ENCODE results near the gene APLNR. TPM values are rescaled to one million over a fixed set of nuclear protein-coding genes. Genes with fewer than 3 reads are reported as not detected.

The APLNR gene
- polyA plus RNA-seq, 3 donors = not detected

GRCh38 chr11:57240757-57241156, 3.7 kb upstream of the APLNR start:
- Histone ChIP-seq H3K27me3 (ENCODE audit: control insufficient read depth in 2 of 2, insufficient read depth in 2 of 2, low read length in 2 of 2) (peaks cover 4 to 42% of the 10 kb centered on the region in 2 donors), H3K36me3 (replicated peaks in 1 of 2; ENCODE audit: control insufficient read depth in 1 of 2, insufficient read depth in 2 of 2, low read length in 2 of 2) (no peaks in the 10 kb centered on the region), H3K4me1 (ENCODE audit: control insufficient read depth in 1 of 2, insufficient read depth in 2 of 2, low read length in 2 of 2) (no peaks in the 10 kb centered on the region), H4K20me1 (ENCODE audit: insufficient read depth, low read length) (no peaks in the 10 kb centered on the region), H2AFZ (ENCODE audit: insufficient read depth, low read depth, low read length, poor library complexity, severe bottlenecking) (no peak overlapping the region), H3K4me2 (replicated peaks; ENCODE audit: extremely low read depth, low read length, poor library complexity, severe bottlenecking) (no peak overlapping the region), H3K27ac (ENCODE audit: low read depth in 1 of 2, low read length in 2 of 2) (no peak overlapping the region), H3K4me3 (replicated peaks in 1 of 3; ENCODE audit: low read depth in 2 of 3, low read length in 3 of 3) (no peak overlapping the region), H3K9ac (ENCODE audit: insufficient read depth, low read length, poor library complexity, severe bottlenecking) (no peak overlapping the region), H3K79me2 (ENCODE audit: insufficient read depth, low read length) (no peaks in the 10 kb centered on the region), H3K9me3 (replicated peaks in 1 of 2; ENCODE audit: control insufficient read depth in 1 of 2, insufficient read depth in 1 of 2, low read length in 2 of 2) (no peaks in the 10 kb centered on the region)
- Mint-ChIP-seq H3K27me3 (ENCODE audit: low read depth in 3 of 3) (peaks cover 41 to 53% (median 45%) of the 10 kb centered on the region in 3 donors), H3K4me1 (peaks cover 7% of the 10 kb centered on the region), H3K27ac (no peak overlapping the region), H3K36me3 (no peaks in the 10 kb centered on the region), H3K9me3 (peaks cover 0 to 2% (median 0%) of the 10 kb centered on the region in 7 donors), H3K4me3 (no peak overlapping the region)
- TF ChIP-seq CTCF (IDR thresholded peaks at IDR 0.05) = no peak
- intact Hi-C loops (cut with micrococcal nuclease) = no loop called here
- DNase-seq = no peak
- 38% methylated on average over 1 of the region's 5 CpGs for WGBS (ENCODE audit: insufficient coverage)

DNA sequence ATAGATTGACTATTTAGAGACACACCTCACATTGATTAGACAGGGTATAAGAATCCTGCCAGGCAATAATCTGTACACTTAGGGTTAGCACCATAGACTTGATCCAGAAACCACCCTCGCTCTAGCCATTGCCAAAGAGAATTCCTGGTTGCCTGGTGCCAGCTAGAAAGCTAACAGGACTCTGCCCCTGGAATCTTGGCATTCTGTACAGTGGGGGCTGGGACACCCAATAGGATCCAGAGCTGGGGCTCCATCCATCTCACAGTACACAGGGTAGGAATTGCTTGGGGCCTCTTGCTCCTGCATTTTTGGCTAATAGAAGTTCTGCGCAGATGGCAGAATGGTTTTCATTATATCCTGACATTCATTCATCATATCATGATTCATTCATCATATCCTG, 3.0 kb upstream of the APLNR start:
- Mint-ChIP-seq H3K9me3 (peaks cover 0 to 2% (median 0%) of the 10 kb centered on the region in 7 donors), H3K27ac (no peak overlapping the region), H3K36me3 (no peaks in the 10 kb centered on the region), H3K4me3 (no peak overlapping the region), H3K4me1 (peaks cover 7% of the 10 kb centered on the region), H3K27me3 (ENCODE audit: low read depth in 3 of 3) (peaks cover 45 to 59% (median 49%) of the 10 kb centered on the region in 3 donors)
- no peak for TF ChIP-seq CTCF (IDR thresholded peaks at IDR 0.05)
- DNase-seq = no peak
- no peaks in the 10 kb centered on the region for H3K9me3 ChIP-seq (replicated peaks in 1 of 2; ENCODE audit: control insufficient read depth in 1 of 2, insufficient read depth in 1 of 2, low read length in 2 of 2)
- intact Hi-C loops (cut with micrococcal nuclease) = no loop called here
- 100% methylated on average over 1 of the region's 2 CpGs for WGBS (ENCODE audit: insufficient coverage)
- no peaks in the 10 kb centered on the region for H4K20me1 ChIP-seq (ENCODE audit: insufficient read depth, low read length)
- H3K27me3 ChIP-seq (ENCODE audit: control insufficient read depth in 2 of 2, insufficient read depth in 2 of 2, low read length in 2 of 2) = peaks cover 6 to 50% of the 10 kb centered on the region in 2 donors
- no peak overlapping the region for H3K4me2 ChIP-seq (replicated peaks; ENCODE audit: extremely low read depth, low read length, poor library complexity, severe bottlenecking)
- H3K4me1 ChIP-seq (ENCODE audit: control insufficient read depth in 1 of 2, insufficient read depth in 2 of 2, low read length in 2 of 2) = no peaks in the 10 kb centered on the region
- no peaks in the 10 kb centered on the region for H3K36me3 ChIP-seq (replicated peaks in 1 of 2; ENCODE audit: control insufficient read depth in 1 of 2, insufficient read depth in 2 of 2, low read length in 2 of 2)
- H3K27ac ChIP-seq (ENCODE audit: low read depth in 1 of 2, low read length in 2 of 2) = no peak overlapping the region
- H3K4me3 ChIP-seq (replicated peaks in 1 of 3; ENCODE audit: low read depth in 2 of 3, low read length in 3 of 3) = no peak overlapping the region
- H3K9ac ChIP-seq (ENCODE audit: insufficient read depth, low read length, poor library complexity, severe bottlenecking) = no peak overlapping the region
- H3K79me2 ChIP-seq (ENCODE audit: insufficient read depth, low read length) = no peaks in the 10 kb centered on the region
- H2AFZ ChIP-seq (ENCODE audit: insufficient read depth, low read depth, low read length, poor library complexity, severe bottlenecking) = no peak overlapping the region
